Left ventricle myocardium superior (tissue), 1 donor: Measurements from ENCODE around the gene GPM6B. TPM values are rescaled to one million over a fixed set of nuclear protein-coding genes. Genes with fewer than 3 reads are reported as not detected.

Experiments
- ATAC-seq: fragments of 200-7000 bp; cut with Tn5 transposase; one replicate; pipeline ENCODE4 v1.9.1; 2020; ENCODE audit warnings: mild to moderate bottlenecking, moderate library complexity
- DNase-seq: peaks from one replicate; pipeline ENCODE4 v3.0.0-alpha.2; 2020
- intact Hi-C: fragments of 100-400 bp; cut with micrococcal nuclease; formaldehyde crosslinking; loops from one replicate; pipeline ENCODE4 v1.11.0; 2022
- long read RNA-seq: library from polyadenylated mRNA; unstranded; transcript quantifications from one replicate; pipeline ENCODE4 v2.0.0, GENCODE V29; 2021
- total RNA-seq: library from RNA; stranded (reverse); fragmentation: NEBNext Ultra II Directional; extraction: Animal tissue kit (Norgen Biotek cat#: 25700); gene quantifications from one replicate; pipeline ENCODE4 v1.2.1, GENCODE V29; 2021
- donor health status: DM: no; HTN: yes; CAD: no; lungs with severe emphysema.

The GPM6B gene
- total RNA-seq, result 4.7 TPM
- long read RNA-seq, partial matches to known transcripts, result 1 of 10 reads
- long read RNA-seq, other reads (novel, unspliced or antisense), result 3 of 10 reads

- no peak for ATAC-seq
- intact Hi-C loops, result no loop called here
Measured at GRCh38 chrX:13816643-13817627, at the start of gene GPM6B. Gene GPM6B (minus strand): TSS chrX:13817093. CDS start chrX:13816904, 189 bp downstream.

GRCh38 chrX:13864264-13864663 is 47.4 kb upstream of the GPM6B start:
- ATAC-seq (no peak), DNase-seq (no peak)
- intact Hi-C loops, result no loop called here

More at GRCh38 chrX:13816643-13817627, at the start of gene GPM6B:
- no peak for DNase-seq

GRCh38 chrX:13863324-13863723 is 46.4 kb upstream of the GPM6B start:
- intact Hi-C loops, result no loop called here
- no peak for DNase-seq
- no peak for ATAC-seq

GRCh38 chrX:13859724-13860123 is 42.8 kb upstream of the GPM6B start:
- ATAC-seq (no peak), DNase-seq (no peak)
- intact Hi-C loops, result no loop called here

- intact Hi-C loops, result no loop called here
Measured at GRCh38 chrX:13857804-13858203, 40.9 kb upstream of the GPM6B start.

GRCh38 chrX:13855689-13856450 is 39.0 kb upstream of the GPM6B start:
- intact Hi-C loops, result no loop called here
- no peak for DNase-seq
- no peak for ATAC-seq

More at GRCh38 chrX:13857804-13858203, 40.9 kb upstream of the GPM6B start:
- no peak for ATAC-seq
- no peak for DNase-seq

- DNase-seq, result no peak
- ATAC-seq, result no peak
- intact Hi-C loops, result no loop called here
Measured at GRCh38 chrX:13854003-13854402, 37.1 kb upstream of the GPM6B start.

- ATAC-seq (no peak), DNase-seq (no peak)
- intact Hi-C loops, result no loop called here
Measured at GRCh38 chrX:13852001-13852695, 35.3 kb upstream of the GPM6B start.

- ATAC-seq (no peak), DNase-seq (no peak)
- intact Hi-C loops, result no loop called here
Measured at GRCh38 chrX:13845721-13846378, 29.0 kb upstream of the GPM6B start.

- ATAC-seq (no peak), DNase-seq (no peak)
- intact Hi-C loops, result no loop called here
Measured at GRCh38 chrX:13843150-13843721, 26.3 kb upstream of the GPM6B start.

- DNase-seq (no peak), ATAC-seq (no peak)
- intact Hi-C loops, result no loop called here
Measured at GRCh38 chrX:13840121-13840520, 23.2 kb upstream of the GPM6B start.

- no peak for DNase-seq
- no peak for ATAC-seq
- intact Hi-C loops, result no loop called here
Measured at GRCh38 chrX:13837290-13837745, 20.4 kb upstream of the GPM6B start.

GRCh38 chrX:13836575-13836974 is 19.7 kb upstream of the GPM6B start:
- intact Hi-C loops, result no loop called here
- ATAC-seq (no peak), DNase-seq (no peak)

GRCh38 chrX:13835825-13836224 is 18.9 kb upstream of the GPM6B start:
- intact Hi-C loops, result no loop called here
- no peak for DNase-seq
- ATAC-seq, result no peak

GRCh38 chrX:13834355-13834754 is 17.5 kb upstream of the GPM6B start:
- intact Hi-C loops, result no loop called here
- no peak for ATAC-seq
- no peak for DNase-seq

GRCh38 chrX:13829983-13830382 is 13.1 kb upstream of the GPM6B start:
- DNase-seq (no peak), ATAC-seq (no peak)
- intact Hi-C loops, result no loop called here

- intact Hi-C loops, result no loop called here
- DNase-seq (no peak), ATAC-seq (no peak)
Measured at GRCh38 chrX:13828392-13828791, 11.5 kb upstream of the GPM6B start.

GRCh38 chrX:13827298-13828090 is 10.6 kb upstream of the GPM6B start:
- DNase-seq (no peak), ATAC-seq (no peak)
- intact Hi-C loops, result no loop called here
